ENCODE measurements around the gene KCNQ1. TPM values are rescaled to one million over a fixed set of nuclear protein-coding genes. Genes with fewer than 3 reads are reported as not detected.

Gene KCNQ1
- total and polyA plus RNA-seq, 7 donors = 1.1 to 25.2 (median 3.8) TPM

DNA sequence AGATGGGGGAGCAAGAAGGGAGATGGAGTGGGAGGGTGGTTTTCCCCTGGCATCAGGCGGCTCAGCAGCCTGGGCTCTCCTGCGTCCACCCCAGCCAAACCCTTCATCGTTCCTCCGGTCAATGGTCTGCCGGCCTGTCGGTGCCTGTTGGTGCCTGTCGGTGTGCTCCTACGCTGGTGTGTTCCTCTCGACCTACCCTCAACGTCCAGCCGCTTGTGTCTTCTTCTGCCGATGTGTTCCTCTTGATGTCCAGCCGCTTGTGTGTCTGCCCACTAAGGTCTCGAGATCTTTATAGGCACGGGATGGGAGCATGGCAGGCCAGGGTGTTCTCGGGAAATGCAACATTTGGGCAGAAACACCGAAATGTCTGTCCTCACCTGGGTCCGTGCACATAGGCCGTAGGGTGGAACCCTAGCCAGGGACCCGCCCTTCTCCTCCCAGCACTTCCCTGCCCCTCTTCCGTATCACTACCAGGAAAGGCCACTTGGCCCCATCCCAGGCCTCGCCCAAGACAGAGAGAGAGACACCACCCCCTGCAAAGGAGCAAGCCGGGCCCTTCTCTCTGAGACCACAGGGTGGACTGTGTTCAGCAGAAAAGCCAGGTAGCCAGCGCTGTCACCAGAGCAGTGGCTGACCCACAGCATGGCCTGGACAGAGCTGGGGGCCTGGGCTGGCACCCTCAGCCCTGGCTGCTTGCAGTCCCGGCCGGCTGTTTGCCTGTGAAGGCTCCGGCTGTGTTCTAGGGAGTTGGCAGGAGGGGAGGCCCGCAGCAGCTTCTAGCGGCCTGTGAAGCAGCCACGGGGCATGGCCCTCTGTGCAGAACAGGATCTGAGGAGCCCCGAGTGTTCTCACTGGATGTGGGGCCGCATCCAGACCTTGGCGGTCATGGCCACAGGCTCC is 316.6 kb downstream of the KCNQ1 start:
- DNase-seq = peak; percentile 54
- TF ChIP-seq EP300 (IDR thresholded peaks at IDR 0.05) = no peak
- no peak for TF ChIP-seq POLR2A (IDR thresholded peaks at IDR 0.05)
- no peak for TF ChIP-seq POLR2AphosphoS5 (IDR thresholded peaks at IDR 0.05)
- TF ChIP-seq, protein P1, sequence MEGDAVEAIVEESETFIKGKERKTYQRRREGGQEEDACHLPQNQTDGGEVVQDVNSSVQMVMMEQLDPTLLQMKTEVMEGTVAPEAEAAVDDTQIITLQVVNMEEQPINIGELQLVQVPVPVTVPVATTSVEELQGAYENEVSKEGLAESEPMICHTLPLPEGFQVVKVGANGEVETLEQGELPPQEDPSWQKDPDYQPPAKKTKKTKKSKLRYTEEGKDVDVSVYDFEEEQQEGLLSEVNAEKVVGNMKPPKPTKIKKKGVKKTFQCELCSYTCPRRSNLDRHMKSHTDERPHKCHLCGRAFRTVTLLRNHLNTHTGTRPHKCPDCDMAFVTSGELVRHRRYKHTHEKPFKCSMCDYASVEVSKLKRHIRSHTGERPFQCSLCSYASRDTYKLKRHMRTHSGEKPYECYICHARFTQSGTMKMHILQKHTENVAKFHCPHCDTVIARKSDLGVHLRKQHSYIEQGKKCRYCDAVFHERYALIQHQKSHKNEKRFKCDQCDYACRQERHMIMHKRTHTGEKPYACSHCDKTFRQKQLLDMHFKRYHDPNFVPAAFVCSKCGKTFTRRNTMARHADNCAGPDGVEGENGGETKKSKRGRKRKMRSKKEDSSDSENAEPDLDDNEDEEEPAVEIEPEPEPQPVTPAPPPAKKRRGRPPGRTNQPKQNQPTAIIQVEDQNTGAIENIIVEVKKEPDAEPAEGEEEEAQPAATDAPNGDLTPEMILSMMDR (IDR thresholded peaks at IDR 0.05) = no peak
- H3K36me3 ChIP-seq = no peaks in the 10 kb centered on the region
- intact Hi-C loops (cut with DNase I) = no loop called here
- 82 to 92% methylated on average over 33 of the region's 33 CpGs for WGBS, 2 donors
- H3K27ac ChIP-seq = no peak overlapping the region
- H3K9me3 ChIP-seq = peaks cover 0 to 6% (median 0%) of the 10 kb centered on the region in 4 donors
- H3K4me1 ChIP-seq = no peaks in the 10 kb centered on the region
- no peaks in the 10 kb centered on the region for H3K27me3 ChIP-seq
- H3K4me3 ChIP-seq = no peak overlapping the region

DNA sequence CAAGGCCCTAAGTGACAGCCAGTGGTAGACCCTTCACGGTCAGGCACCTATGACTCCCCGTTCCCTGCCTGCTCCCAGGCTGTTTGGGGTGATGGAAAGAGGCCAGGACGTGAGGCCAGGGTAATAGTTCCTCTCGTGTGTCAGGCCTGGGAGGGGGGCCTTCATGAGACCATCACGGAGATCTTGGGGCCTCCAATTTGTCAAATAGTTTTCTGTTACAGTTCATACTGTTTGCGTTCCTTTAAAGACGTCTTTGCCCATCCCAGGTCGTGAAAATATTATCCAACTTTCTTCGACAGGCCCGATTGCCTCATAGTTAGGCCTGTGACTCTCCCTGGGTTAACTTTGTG is 317.2 kb downstream of the KCNQ1 start:
- Histone ChIP-seq H3K4me3 (no peak overlapping the region), H3K27ac (no peak overlapping the region), H3K27me3 (no peaks in the 10 kb centered on the region), H3K36me3 (no peaks in the 10 kb centered on the region), H3K4me1 (no peaks in the 10 kb centered on the region), H3K9me3 (peaks cover 0 to 3% (median 0%) of the 10 kb centered on the region in 4 donors)
- no peak for TF ChIP-seq POLR2AphosphoS5 (IDR thresholded peaks at IDR 0.05)
- TF ChIP-seq, protein P1 (IDR thresholded peaks at IDR 0.05) = no peak
- no peak for TF ChIP-seq POLR2A (IDR thresholded peaks at IDR 0.05)
- no peak for TF ChIP-seq EP300 (IDR thresholded peaks at IDR 0.05)
- intact Hi-C loops (cut with DNase I) = no loop called here
- 92 to 93% methylated on average over 10 of the region's 10 CpGs for WGBS, 2 donors
- DNase-seq = peak; percentile 41

DNA sequence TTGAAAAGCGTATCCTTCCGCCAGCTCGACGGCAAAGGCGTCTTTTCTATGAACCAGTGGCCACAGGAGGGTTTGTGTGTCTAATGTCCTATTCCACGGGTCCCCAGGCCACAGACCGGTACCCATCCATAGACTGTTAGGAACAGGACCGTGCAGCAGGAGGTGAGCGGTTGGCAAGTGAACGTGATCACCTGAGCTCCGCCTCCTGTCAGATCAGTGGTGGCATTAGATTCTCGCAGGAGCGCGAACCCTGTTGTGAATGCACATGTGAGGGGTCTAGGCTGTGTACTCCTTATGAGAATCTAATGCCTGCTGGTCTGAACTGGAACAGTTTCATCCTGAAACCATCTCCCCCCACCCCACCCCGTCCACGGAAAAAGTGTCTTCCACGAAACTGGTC is 317.6 kb downstream of the KCNQ1 start:
- no peak overlapping the region for H3K4me3 ChIP-seq
- DNase-seq = no peak
- H3K27me3 ChIP-seq = no peaks in the 10 kb centered on the region
- no peak for TF ChIP-seq POLR2AphosphoS5 (IDR thresholded peaks at IDR 0.05)
- TF ChIP-seq EP300 (IDR thresholded peaks at IDR 0.05) = no peak
- TF ChIP-seq POLR2A (IDR thresholded peaks at IDR 0.05) = no peak
- TF ChIP-seq, protein P1 (IDR thresholded peaks at IDR 0.05) = no peak
- intact Hi-C loops (cut with DNase I) = no loop called here
- no peak overlapping the region for H3K27ac ChIP-seq
- H3K36me3 ChIP-seq = no peaks in the 10 kb centered on the region
- H3K4me1 ChIP-seq = no peaks in the 10 kb centered on the region
- H3K9me3 ChIP-seq = no peaks in the 10 kb centered on the region
- 96% methylated on average over 17 of the region's 17 CpGs for WGBS, 2 donors

DNA sequence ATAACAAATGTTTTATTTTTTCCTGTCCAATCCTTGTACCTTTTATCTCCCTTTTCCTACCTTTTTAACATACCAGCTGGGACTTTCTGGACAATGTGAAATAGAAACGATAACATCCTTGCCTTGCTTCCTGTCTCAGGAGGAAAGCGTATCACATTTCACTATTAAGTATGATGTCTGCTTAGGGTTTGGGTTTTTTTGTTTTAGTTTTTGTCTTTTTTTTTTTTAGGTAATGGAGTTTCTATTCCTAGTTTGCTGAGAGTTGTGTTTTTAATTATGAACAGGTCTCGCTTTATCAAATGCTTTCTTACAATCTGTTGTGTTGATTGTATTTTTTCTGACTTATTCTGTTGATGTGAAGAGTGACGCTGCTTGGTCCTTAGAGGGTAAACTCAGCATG is 319.2 kb downstream of the KCNQ1 start:
- H3K4me3 ChIP-seq = no peak overlapping the region
- 79 to 89% methylated on average over 4 of the region's 4 CpGs for WGBS, 2 donors
- H3K36me3 ChIP-seq = no peaks in the 10 kb centered on the region
- intact Hi-C loops (cut with DNase I) = no loop called here
- TF ChIP-seq, protein P1 (IDR thresholded peaks at IDR 0.05) = no peak
- no peak for TF ChIP-seq POLR2A (IDR thresholded peaks at IDR 0.05)
- no peak for TF ChIP-seq EP300 (IDR thresholded peaks at IDR 0.05)
- TF ChIP-seq POLR2AphosphoS5 (IDR thresholded peaks at IDR 0.05) = no peak
- no peak overlapping the region for H3K27ac ChIP-seq
- DNase-seq = no peak
- H3K27me3 ChIP-seq = no peaks in the 10 kb centered on the region
- H3K4me1 ChIP-seq = no peaks in the 10 kb centered on the region
- no peaks in the 10 kb centered on the region for H3K9me3 ChIP-seq

All from sigmoid colon (tissue), 7 donors.